SK-N-SH (cell line): ENCODE data around the gene DTNA. TPM values are rescaled to one million over a fixed set of nuclear protein-coding genes. Genes with fewer than 3 reads are reported as not detected.
"Not testable (repeated sequence)": the region's sequence is repeated elsewhere in the genome, so short reads cannot be mapped to it uniquely, and the experiment has no call there.

ENCODE experiments used
- CTCF ChIA-PET: fragments of 300-600, 350-600 bp; formaldehyde crosslinking; extraction: SDS; loops from one replicate; lab custom pipeline; 2021; lab: Yijun Ruan, JAX
- POLR2A ChIA-PET: fragments of 350-600 bp; sonication (Branson Sonifier 250); formaldehyde crosslinking; extraction: SDS; loops from one replicate; lab custom pipeline; 2020; ENCODE audit warnings: antibody characterized with exemption, inconsistent platforms; lab: Yijun Ruan, JAX
- DNase-seq: peaks from one replicate; pipeline ENCODE4 v3.0.0; 2012
- H2AFZ ChIP-seq: fragments of 200-600 bp; sonication (generic); 2 replicates; pipeline ENCODE4 v1.8.1; 2016; ENCODE audit warnings: antibody characterized with exemption, mild to moderate bottlenecking, low read depth
- H3F3A ChIP-seq: fragments of 200-600 bp; sonication (generic); replicated peaks from 2 replicates; pipeline ENCODE3; 2016; ENCODE audit warnings: antibody characterized with exemption, mild to moderate bottlenecking; ENCODE audit not compliant: insufficient read depth
- H3K27ac ChIP-seq, 2 experiments: fragments of 200-500 bp in 1 of 2; fragments of 200-600 bp in 1 of 2; sonication (Bioruptor generic) in 1 of 2; sonication (generic), shearing (Covaris generic) in 1 of 2; 2 replicates each; pipeline versions ENCODE4 v1.5.1 to v1.6.1; 2014 to 2016; ENCODE audit warnings: low read depth in 2 of 2, inconsistent platforms in 1 of 2, low read length in 1 of 2, mild to moderate bottlenecking in 1 of 2, mixed read lengths in 1 of 2
- H3K27me3 ChIP-seq: fragments of 200-600 bp; sonication (generic), shearing (Covaris generic); 2 replicates; pipeline ENCODE4 v1.6.1; 2016; ENCODE audit warnings: mixed run types; ENCODE audit not compliant: insufficient read depth
- H3K36me3 ChIP-seq, 2 experiments: fragments of 200-500 bp in 1 of 2; fragments of 200-600 bp in 1 of 2; sonication (Bioruptor generic) in 1 of 2; sonication (generic) in 1 of 2; replicated peaks in 1 of 2; 2 replicates each; pipeline versions ENCODE3 to v1.5.1; 2014 to 2016; ENCODE audit warnings: low read length in 1 of 2, mild to moderate bottlenecking in 1 of 2; ENCODE audit not compliant: insufficient read depth in 2 of 2, control insufficient read depth in 1 of 2
- H3K4me1 ChIP-seq, 2 experiments: fragments of 200-500 bp in 1 of 2; fragments of 200-600 bp in 1 of 2; sonication (Bioruptor generic) in 1 of 2; sonication (generic), shearing (Covaris generic) in 1 of 2; 2 replicates each; pipeline versions ENCODE4 v1.5.1 to v1.6.1; 2014 to 2016; ENCODE audit warnings: low read depth in 1 of 2, low read length in 1 of 2, mixed run types in 1 of 2; ENCODE audit not compliant: insufficient read depth in 2 of 2, control insufficient read depth in 1 of 2
- H3K4me2 ChIP-seq: fragments of 200-600 bp; sonication (generic), shearing (Covaris generic); 2 replicates; pipeline ENCODE4 v1.6.1; 2017; ENCODE audit warnings: mixed run types
- H3K4me3 ChIP-seq, 2 experiments: fragments of 200-500 bp in 1 of 2; fragments of 200-600 bp in 1 of 2; sonication (Bioruptor generic) in 1 of 2; sonication (generic), shearing (Covaris generic) in 1 of 2; 2 replicates each; pipeline versions ENCODE4 v1.5.1 to v1.8.1; 2014 to 2016; ENCODE audit warnings: low read depth in 2 of 2, inconsistent platforms in 1 of 2, low read length in 1 of 2, mild to moderate bottlenecking in 1 of 2, mixed read lengths in 1 of 2, moderate library complexity in 1 of 2
- H3K79me2 ChIP-seq: fragments of 200-600 bp; sonication (generic); 2 replicates; pipeline ENCODE4 v1.8.1; 2017; ENCODE audit warnings: mild to moderate bottlenecking; ENCODE audit not compliant: insufficient read depth
- H3K9ac ChIP-seq: fragments of 200-600 bp; sonication (generic); 2 replicates; pipeline ENCODE4 v1.6.1; 2017; ENCODE audit warnings: mixed run types
- H3K9me2 ChIP-seq: fragments of 200-600 bp; sonication (generic); 2 replicates; pipeline ENCODE4 v1.6.1; 2017; ENCODE audit warnings: mixed run types
- H3K9me3 ChIP-seq: fragments of 200-600 bp; sonication (generic); 2 replicates; pipeline ENCODE4 v1.6.1; 2017; ENCODE audit warnings: mixed run types, mild to moderate bottlenecking, moderate library complexity
- H4K20me1 ChIP-seq: fragments of 200-600 bp; sonication (generic); 2 replicates; pipeline ENCODE4 v1.6.1; 2017; ENCODE audit warnings: mild to moderate bottlenecking, mixed run types; ENCODE audit not compliant: insufficient read depth
- CHD2 ChIP-seq: fragments of 150-350 bp; IDR thresholded peaks from 2 replicates; pipeline ENCODE4 v1.6.1; 2018; ENCODE audit warnings: low read length; ENCODE audit not compliant: partially characterized antibody
- ELF1 ChIP-seq: IDR thresholded peaks from 2 replicates; pipeline ENCODE4 v1.4.0; 2012
- EP300 ChIP-seq, 2 experiments: IDR thresholded peaks; 2 replicates each; pipeline versions ENCODE4 v1.4.0 to v1.6.1; 2012; ENCODE audit warnings: borderline replicate concordance in 1 of 2, low read depth in 1 of 2, low read length in 1 of 2
- EZH2phosphoT487 ChIP-seq: fragments of 200-600 bp; sonication (generic); IDR thresholded peaks from 2 replicates; pipeline ENCODE4 v1.6.1; 2017; ENCODE audit warnings: low read depth, mixed run types, mild to moderate bottlenecking, antibody characterized with exemption, moderate library complexity, borderline replicate concordance
- FOXJ3 ChIP-seq: sonication (generic); formaldehyde crosslinking; IDR thresholded peaks from 2 replicates; pipeline ENCODE4 v1.5.1; 2020; ENCODE audit warnings: mild to moderate bottlenecking, missing genetic modification reagents
- IRF3 ChIP-seq: fragments of 150-350 bp; IDR thresholded peaks from 2 replicates; pipeline ENCODE4 v1.6.1; 2016; ENCODE audit warnings: mild to moderate bottlenecking, low read depth, low read length
- JUND ChIP-seq: IDR thresholded peaks from 2 replicates; pipeline ENCODE4 v1.4.0; 2012
- MAX ChIP-seq: IDR thresholded peaks from 2 replicates; pipeline ENCODE4 v1.4.0; 2012; ENCODE audit warnings: low read depth
- MEF2A ChIP-seq: IDR thresholded peaks from 2 replicates; pipeline ENCODE4 v1.4.0; 2012; ENCODE audit warnings: low read depth, borderline replicate concordance
- NFIC ChIP-seq: IDR thresholded peaks from 2 replicates; pipeline ENCODE4 v1.4.0; 2012; ENCODE audit warnings: borderline replicate concordance
- NRF1 ChIP-seq: IDR thresholded peaks from 2 replicates; pipeline ENCODE4 v1.6.1; 2012; ENCODE audit warnings: low read depth, mild to moderate bottlenecking, low read length
- POLR2AphosphoS5 ChIP-seq: IDR thresholded peaks from 2 replicates; pipeline ENCODE4 v1.6.1; 2012; ENCODE audit warnings: low read depth, low read length
- USF1 ChIP-seq: IDR thresholded peaks from 2 replicates; pipeline ENCODE4 v1.4.0; 2012; ENCODE audit warnings: low read depth, borderline replicate concordance
- WGBS: methylation state at CpG from one replicate; pipeline ENCODE4 v1.1.6; 2017; ENCODE audit warnings: low lambda C conversion rate; 5-methylcytosine and 5-hydroxymethylcytosine counted together
- polyA plus RNA-seq, 3 experiments: library from polyadenylated mRNA; depleted of rRNA; stranded (reverse); fragments of >200 nt; gene quantifications; 2 replicates each; pipeline ENCODE4 v1.2.3, GENCODE V29; 2012
- TF ChIP-seq, protein P1 (sequence below): IDR thresholded peaks from 2 replicates; pipeline ENCODE4 v1.4.0; 2012; ENCODE audit warnings: low read depth, borderline replicate concordance
- TF ChIP-seq, protein P2 (sequence below): fragments of 200-600 bp; sonication (generic); IDR thresholded peaks from 2 replicates; pipeline ENCODE4 v1.6.1; 2017; ENCODE audit warnings: antibody characterized with exemption, mild to moderate bottlenecking, moderate library complexity
- TF ChIP-seq, protein P3 (sequence below): IDR thresholded peaks from 2 replicates; pipeline ENCODE4 v1.6.1; 2012; ENCODE audit warnings: mild to moderate bottlenecking, low read depth, low read length, moderate library complexity

DTNA gene
- polyA plus RNA-seq, 1 of the 3 experiments (the other 2 are of a cell fraction) = 7.9 TPM

DNA sequence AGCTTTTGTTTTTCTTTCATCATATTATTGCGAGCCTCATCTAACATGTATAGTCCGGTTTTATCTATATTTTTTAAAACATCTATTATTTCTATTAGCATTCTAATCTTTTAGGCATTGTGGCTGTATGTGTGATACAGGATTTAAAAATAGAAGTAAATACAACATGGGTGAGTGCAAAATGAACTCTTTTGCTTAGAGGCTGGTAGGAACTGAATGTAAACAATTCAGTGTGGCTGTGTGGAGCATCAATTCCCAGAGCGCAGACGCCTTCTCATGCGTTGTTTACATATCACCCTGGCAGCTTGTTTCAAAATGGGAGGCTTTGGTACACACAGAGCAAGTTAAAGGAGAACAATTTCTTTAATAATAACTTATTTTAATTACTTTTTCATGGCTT lies 836 bp downstream of the DTNA start (continued):
- TF ChIP-seq, protein P1, sequence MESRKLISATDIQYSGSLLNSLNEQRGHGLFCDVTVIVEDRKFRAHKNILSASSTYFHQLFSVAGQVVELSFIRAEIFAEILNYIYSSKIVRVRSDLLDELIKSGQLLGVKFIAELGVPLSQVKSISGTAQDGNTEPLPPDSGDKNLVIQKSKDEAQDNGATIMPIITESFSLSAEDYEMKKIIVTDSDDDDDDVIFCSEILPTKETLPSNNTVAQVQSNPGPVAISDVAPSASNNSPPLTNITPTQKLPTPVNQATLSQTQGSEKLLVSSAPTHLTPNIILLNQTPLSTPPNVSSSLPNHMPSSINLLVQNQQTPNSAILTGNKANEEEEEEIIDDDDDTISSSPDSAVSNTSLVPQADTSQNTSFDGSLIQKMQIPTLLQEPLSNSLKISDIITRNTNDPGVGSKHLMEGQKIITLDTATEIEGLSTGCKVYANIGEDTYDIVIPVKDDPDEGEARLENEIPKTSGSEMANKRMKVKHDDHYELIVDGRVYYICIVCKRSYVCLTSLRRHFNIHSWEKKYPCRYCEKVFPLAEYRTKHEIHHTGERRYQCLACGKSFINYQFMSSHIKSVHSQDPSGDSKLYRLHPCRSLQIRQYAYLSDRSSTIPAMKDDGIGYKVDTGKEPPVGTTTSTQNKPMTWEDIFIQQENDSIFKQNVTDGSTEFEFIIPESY = no peak

DNA sequence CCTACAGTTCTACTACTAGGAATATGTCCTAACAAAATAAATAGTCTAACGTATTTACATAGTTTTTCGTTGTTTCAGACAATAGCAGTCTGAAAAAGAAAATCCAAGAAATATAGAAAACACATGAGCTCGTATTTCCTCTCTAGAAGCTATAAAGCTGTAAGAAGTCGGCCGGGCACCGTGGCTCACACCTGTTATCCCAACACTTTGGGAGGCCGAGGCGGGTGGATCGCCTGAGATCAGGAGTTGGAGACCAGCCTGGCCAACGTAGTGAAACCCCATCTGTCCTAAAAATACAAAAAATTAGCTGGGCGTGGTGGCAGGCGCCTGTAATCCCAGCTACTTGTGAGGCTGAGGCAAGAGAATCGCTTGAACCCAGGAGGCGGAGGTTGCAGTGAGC lies 6.0 kb downstream of the DTNA start:
- not testable (repeated sequence) for H3K4me3 ChIP-seq, H3K27me3 ChIP-seq, H4K20me1 ChIP-seq

GRCh38 chr18:34718610-34719009 lies 8.5 kb downstream of the DTNA start:
- 77% methylated on average over 1 of the region's 1 CpG for WGBS
- no peak overlapping the region for H3K9ac ChIP-seq
- H4K20me1 ChIP-seq = no peaks in the 10 kb centered on the region
- no peak overlapping the region for H3K27ac ChIP-seq
- no peaks in the 10 kb centered on the region for H3K9me2 ChIP-seq
- CTCF ChIA-PET = no interaction called here
- no peak overlapping the region for H3K4me2 ChIP-seq
- no peaks in the 10 kb centered on the region for H3K4me1 ChIP-seq
- no peaks in the 10 kb centered on the region for H3K9me3 ChIP-seq
- H3K36me3 ChIP-seq = no peaks in the 10 kb centered on the region
- no peak overlapping the region for H2AFZ ChIP-seq
- no peaks in the 10 kb centered on the region for H3F3A ChIP-seq
- no peak for DNase-seq
- POLR2A ChIA-PET = no interaction called here
- H3K27me3 ChIP-seq = no peaks in the 10 kb centered on the region
- no peaks in the 10 kb centered on the region for H3K79me2 ChIP-seq
- H3K4me3 ChIP-seq = no peak overlapping the region
- no peak for TF ChIP-seq IRF3
- no peak for TF ChIP-seq EZH2phosphoT487
- TF ChIP-seq, protein P2, sequence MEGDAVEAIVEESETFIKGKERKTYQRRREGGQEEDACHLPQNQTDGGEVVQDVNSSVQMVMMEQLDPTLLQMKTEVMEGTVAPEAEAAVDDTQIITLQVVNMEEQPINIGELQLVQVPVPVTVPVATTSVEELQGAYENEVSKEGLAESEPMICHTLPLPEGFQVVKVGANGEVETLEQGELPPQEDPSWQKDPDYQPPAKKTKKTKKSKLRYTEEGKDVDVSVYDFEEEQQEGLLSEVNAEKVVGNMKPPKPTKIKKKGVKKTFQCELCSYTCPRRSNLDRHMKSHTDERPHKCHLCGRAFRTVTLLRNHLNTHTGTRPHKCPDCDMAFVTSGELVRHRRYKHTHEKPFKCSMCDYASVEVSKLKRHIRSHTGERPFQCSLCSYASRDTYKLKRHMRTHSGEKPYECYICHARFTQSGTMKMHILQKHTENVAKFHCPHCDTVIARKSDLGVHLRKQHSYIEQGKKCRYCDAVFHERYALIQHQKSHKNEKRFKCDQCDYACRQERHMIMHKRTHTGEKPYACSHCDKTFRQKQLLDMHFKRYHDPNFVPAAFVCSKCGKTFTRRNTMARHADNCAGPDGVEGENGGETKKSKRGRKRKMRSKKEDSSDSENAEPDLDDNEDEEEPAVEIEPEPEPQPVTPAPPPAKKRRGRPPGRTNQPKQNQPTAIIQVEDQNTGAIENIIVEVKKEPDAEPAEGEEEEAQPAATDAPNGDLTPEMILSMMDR = no peak
- no peak for TF ChIP-seq USF1
- TF ChIP-seq NRF1 = no peak
- no peak for TF ChIP-seq POLR2AphosphoS5
- no peak for TF ChIP-seq NFIC
- TF ChIP-seq EP300 (IDR thresholded peaks at IDR 0.05; ENCODE audit: borderline replicate concordance in 1 of 2, low read depth in 1 of 2, low read length in 1 of 2) = no peak
- TF ChIP-seq FOXJ3 (CRISPR knock-in tag) = no peak
- no peak for TF ChIP-seq ELF1
- TF ChIP-seq CHD2 = no peak
- TF ChIP-seq, protein P3, sequence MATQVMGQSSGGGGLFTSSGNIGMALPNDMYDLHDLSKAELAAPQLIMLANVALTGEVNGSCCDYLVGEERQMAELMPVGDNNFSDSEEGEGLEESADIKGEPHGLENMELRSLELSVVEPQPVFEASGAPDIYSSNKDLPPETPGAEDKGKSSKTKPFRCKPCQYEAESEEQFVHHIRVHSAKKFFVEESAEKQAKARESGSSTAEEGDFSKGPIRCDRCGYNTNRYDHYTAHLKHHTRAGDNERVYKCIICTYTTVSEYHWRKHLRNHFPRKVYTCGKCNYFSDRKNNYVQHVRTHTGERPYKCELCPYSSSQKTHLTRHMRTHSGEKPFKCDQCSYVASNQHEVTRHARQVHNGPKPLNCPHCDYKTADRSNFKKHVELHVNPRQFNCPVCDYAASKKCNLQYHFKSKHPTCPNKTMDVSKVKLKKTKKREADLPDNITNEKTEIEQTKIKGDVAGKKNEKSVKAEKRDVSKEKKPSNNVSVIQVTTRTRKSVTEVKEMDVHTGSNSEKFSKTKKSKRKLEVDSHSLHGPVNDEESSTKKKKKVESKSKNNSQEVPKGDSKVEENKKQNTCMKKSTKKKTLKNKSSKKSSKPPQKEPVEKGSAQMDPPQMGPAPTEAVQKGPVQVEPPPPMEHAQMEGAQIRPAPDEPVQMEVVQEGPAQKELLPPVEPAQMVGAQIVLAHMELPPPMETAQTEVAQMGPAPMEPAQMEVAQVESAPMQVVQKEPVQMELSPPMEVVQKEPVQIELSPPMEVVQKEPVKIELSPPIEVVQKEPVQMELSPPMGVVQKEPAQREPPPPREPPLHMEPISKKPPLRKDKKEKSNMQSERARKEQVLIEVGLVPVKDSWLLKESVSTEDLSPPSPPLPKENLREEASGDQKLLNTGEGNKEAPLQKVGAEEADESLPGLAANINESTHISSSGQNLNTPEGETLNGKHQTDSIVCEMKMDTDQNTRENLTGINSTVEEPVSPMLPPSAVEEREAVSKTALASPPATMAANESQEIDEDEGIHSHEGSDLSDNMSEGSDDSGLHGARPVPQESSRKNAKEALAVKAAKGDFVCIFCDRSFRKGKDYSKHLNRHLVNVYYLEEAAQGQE = no peak
- TF ChIP-seq MEF2A = no peak
- no peak for TF ChIP-seq JUND
- TF ChIP-seq MAX = no peak

More for the DNA sequence above, 6.0 kb downstream of the DTNA start:
- H3K9me3 ChIP-seq, H3K79me2 ChIP-seq, H3K27ac ChIP-seq, H3F3A ChIP-seq, H3K4me1 ChIP-seq, DNase-seq, H2AFZ ChIP-seq, H3K9ac ChIP-seq, H3K36me3 ChIP-seq, H3K4me2 ChIP-seq, H3K9me2 ChIP-seq: not testable (repeated sequence)
- WGBS = 95% methylated on average over 14 of the region's 14 CpGs
- ChIA-PET POLR2A (interaction anchor here (0.5 kb wide), 1 partner anchor 15 kb away, joined by 3 read pairs; no protein-coding TSS in a partner anchor), CTCF (interaction anchor here (1.0 kb wide), 1 partner anchor 54 kb away, joined by 3 read pairs; no protein-coding TSS in a partner anchor)
